ENCODE measurements around the gene DDR2.

- TF ChIP-seq ZFP3 (CRISPR knock-in tag; IDR thresholded peaks at IDR 0.05) (no peak), SNAI2 (CRISPR knock-in tag; IDR thresholded peaks at IDR 0.05) (no peak)
- TF ChIP-seq, protein P1, sequence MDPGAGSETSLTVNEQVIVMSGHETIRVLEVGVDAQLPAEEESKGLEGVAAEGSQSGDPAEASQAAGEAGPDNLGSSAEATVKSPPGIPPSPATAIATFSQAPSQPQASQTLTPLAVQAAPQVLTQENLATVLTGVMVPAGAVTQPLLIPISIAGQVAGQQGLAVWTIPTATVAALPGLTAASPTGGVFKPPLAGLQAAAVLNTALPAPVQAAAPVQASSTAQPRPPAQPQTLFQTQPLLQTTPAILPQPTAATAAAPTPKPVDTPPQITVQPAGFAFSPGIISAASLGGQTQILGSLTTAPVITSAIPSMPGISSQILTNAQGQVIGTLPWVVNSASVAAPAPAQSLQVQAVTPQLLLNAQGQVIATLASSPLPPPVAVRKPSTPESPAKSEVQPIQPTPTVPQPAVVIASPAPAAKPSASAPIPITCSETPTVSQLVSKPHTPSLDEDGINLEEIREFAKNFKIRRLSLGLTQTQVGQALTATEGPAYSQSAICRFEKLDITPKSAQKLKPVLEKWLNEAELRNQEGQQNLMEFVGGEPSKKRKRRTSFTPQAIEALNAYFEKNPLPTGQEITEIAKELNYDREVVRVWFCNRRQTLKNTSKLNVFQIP (CRISPR knock-in tag; IDR thresholded peaks at IDR 0.05; ENCODE audit: borderline replicate concordance, low read depth), result no peak
Measured at GRCh38 chr1:162681122-162681436, 48.8 kb downstream of the DDR2 start.

All from SK-N-SH treated with all-trans-retinoic acid at 6 μM for 48 hours (cell line).